Limb (tissue), 2 donors: ENCODE measurements around the gene AIPL1.
"Not testable (repeated sequence)": the region's sequence is repeated elsewhere in the genome, so short reads cannot be mapped to it uniquely, and the experiment has no call there.

Source experiments
- DNase-seq, 2 donors: peaks; one replicate each; pipeline ENCODE4 v3.0.0-alpha.2; 2016; ENCODE audit errors: extremely low spot score in 2 of 2

The AIPL1 gene, protein sequence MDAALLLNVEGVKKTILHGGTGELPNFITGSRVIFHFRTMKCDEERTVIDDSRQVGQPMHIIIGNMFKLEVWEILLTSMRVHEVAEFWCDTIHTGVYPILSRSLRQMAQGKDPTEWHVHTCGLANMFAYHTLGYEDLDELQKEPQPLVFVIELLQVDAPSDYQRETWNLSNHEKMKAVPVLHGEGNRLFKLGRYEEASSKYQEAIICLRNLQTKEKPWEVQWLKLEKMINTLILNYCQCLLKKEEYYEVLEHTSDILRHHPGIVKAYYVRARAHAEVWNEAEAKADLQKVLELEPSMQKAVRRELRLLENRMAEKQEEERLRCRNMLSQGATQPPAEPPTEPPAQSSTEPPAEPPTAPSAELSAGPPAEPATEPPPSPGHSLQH

DNA sequence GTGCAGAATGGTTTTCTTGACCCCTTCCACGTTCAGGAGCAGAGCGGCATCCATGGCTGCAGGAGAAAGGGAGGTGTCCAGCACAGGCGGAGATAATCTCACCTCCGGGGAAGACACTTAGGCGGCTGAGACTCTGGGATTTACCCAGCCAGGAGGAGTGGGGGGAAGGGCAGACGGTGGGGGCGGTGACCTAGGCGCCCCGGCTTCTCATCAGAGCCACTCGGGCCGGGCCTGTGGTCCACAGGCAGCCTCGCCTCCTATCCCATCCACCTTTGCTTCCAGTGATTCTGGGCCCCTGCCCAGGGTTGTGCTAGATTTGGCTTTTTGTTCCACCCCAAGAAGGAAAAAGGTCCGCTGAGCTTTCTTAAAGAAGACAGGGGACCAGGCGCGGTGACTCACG lies at the start of gene AIPL1:
Gene AIPL1 (minus strand): TSS at position 71 of the 400 bp plus-strand sequence. CDS start 17 bp downstream, at position 54.
- no peak for DNase-seq

GRCh38 chr17:6483507-6483906 lies 48.6 kb upstream of the AIPL1 start:
- no peak for DNase-seq

DNA sequence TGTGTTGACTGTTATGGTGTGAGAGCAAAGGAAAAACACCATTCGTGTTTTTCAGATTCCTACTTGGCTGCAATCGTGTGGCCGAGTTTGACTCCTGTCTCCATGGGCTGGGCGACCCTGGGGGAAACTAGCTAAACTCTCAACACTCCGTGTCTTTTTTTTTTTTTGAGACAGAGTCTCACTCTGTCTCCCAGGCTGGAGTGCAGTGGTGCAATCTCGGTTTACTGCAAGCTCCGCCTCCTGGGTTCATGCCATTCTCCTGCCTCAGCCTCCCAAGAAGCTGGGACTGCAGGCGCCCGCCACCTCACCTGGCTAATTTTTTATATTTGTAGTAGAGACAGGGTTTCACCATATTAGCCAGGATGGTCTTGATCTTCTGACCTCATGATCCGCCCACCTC lies 47.9 kb upstream of the AIPL1 start:
- not testable (repeated sequence) for DNase-seq

DNA sequence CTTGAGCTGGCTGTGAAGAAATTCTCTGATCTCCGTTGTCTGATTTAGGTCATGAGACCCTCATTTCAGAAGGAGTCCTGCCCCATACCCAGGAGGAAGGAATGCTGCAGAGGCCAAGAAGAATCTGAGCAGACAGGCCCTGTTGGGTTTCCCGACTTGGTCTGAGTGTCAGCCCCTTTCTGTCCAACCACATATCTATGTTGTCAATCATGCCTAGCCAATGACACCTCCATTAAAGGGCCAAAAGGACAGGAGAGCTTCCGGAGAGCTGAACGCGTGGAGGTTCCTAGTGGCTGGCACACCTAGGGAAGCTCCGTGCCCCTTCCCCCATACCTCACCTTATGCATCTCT lies 47.2 kb upstream of the AIPL1 start:
- DNase-seq = no peak

DNA sequence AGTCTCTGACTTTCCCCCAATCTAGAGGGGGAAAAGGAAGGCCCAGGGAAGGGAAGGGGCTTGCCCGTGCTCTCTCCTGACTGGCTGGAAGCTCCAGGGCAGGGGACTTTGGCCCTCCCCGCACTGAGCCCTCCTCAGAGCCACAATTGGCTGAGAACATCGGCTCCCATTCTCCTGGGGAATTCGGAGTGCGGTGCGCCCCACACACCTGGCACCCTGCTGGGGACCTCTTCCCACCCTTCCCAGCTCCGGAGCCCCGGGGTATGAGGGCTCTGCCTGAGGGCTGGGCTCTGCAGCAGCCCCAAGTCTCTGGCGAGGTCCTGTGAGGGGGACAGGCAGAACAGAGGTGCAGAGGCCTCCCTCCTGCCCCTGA lies 45.4 kb upstream of the AIPL1 start:
- no peak for DNase-seq

GRCh38 chr17:6479622-6480302 lies 44.8 kb upstream of the AIPL1 start:
- DNase-seq = no peak

DNA sequence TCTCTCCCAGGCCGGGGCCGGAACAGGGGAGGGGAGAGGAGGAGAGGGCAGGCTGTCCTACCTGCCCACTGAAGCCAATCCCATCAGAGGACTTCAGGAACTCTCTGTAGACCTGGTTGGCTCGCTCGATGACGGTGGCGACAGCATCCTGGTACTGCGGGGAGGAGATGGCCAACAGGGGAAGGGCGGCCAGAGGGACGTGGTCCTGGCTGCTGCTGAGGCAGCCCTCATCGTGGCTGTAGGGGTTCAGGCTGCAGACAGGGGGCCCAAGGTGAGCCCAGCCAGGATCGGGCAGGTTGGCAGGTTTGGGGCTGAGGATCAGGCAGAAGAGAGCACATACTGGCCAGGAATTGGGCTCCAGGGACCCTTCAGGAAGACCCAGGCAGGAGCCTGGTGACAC lies 43.6 kb upstream of the AIPL1 start:
- DNase-seq = no peak

- DNase-seq = no peak
These were observed 43.0 kb upstream of the AIPL1 start for GRCh38 chr17:6477831-6478383.

- no peak for DNase-seq
These were observed 41.9 kb upstream of the AIPL1 start for GRCh38 chr17:6476810-6477179.

- no peak for DNase-seq
These were observed 41.3 kb upstream of the AIPL1 start for GRCh38 chr17:6476076-6476809.

DNA sequence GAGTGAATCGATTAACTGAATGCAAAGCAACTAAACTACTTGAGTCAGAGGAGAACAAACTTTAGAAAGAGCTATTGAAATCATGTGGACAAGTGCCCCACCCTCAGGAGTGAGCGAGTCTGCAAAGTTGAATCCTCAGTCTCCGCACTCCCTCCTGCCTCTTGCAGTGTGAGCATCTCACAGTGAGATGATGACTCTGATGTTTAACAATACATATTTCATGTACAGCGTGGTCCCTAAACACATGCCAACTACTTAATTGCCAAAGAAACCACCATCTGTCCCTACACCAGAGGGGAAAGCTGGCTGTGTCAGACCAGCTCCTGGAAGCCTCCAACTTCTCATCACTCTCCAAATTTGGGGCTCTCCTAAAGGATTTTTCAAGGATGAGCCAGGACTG lies 40.5 kb upstream of the AIPL1 start:
- DNase-seq = no peak

GRCh38 chr17:6474906-6475305 lies 40.0 kb upstream of the AIPL1 start:
- no peak for DNase-seq

- DNase-seq = no peak
These were observed 39.5 kb upstream of the AIPL1 start for GRCh38 chr17:6474376-6474775.

GRCh38 chr17:6473128-6473767 lies 38.3 kb upstream of the AIPL1 start:
- DNase-seq = peak; percentile 66 to 85

DNA sequence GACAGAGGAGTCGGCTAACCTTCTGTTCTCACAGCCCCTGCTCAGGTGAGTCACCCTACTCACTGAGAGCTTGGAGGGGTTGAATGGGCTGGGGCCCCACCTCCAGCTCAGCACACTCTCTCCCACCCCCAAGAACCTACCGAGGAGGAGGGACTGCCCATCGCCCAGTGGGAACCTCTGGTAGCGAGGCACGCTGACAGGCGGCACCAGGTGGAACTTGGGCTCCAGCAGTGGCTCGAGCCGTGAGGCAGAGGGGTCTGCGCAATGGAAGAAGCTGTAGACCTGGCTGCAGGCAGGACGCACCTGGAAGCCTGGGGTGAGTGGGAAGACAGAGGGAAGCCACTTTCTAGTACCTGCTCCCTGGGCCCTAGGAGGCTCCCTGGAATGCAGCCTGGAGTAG lies 37.6 kb upstream of the AIPL1 start:
- no peak for DNase-seq

GRCh38 chr17:6471531-6472465 lies 36.9 kb upstream of the AIPL1 start:
- DNase-seq = no peak

GRCh38 chr17:6470751-6471521 lies 36.0 kb upstream of the AIPL1 start:
- DNase-seq = no peak

- no peak for DNase-seq
These were observed 35.3 kb upstream of the AIPL1 start for GRCh38 chr17:6470146-6470718.

DNA sequence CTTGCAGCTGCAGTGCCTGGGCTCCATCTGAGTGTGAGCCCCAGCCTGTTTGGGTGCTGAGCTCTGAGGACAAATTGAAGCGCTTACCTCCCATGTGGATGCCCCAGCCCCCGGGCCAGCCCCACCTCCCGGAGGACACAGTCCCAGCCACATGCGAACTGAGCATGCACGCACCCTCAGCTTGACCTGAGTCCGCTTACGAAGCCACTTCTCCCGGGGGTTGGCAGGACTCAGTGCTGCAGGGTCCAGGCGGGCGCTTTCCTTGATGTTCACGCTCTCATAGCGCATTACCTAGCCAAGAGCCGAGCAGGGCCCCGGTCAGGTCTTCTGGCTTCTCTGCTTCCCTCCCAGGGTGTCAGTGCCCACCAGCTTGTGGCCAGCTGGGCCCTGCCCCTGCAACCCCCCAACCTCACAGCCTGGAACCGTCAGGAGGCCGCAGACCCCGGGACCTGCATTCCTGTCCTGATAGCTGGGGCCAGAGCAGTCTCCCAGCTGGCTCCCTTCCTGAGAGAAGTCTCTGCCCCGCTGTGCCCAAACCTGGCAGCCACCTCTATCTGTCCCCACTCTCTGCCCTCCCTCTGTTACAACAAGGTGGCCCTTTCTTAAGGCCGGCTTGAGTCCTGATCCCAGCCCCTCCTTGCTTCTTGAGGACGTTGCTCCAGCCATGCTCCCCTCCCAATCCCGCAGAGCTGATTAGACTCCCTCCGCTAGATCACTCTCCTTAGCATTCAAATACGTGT lies 33.3 kb upstream of the AIPL1 start:
- DNase-seq = no peak
